ENCODE results near the gene CHCHD6.

Gene CHCHD6

DNA sequence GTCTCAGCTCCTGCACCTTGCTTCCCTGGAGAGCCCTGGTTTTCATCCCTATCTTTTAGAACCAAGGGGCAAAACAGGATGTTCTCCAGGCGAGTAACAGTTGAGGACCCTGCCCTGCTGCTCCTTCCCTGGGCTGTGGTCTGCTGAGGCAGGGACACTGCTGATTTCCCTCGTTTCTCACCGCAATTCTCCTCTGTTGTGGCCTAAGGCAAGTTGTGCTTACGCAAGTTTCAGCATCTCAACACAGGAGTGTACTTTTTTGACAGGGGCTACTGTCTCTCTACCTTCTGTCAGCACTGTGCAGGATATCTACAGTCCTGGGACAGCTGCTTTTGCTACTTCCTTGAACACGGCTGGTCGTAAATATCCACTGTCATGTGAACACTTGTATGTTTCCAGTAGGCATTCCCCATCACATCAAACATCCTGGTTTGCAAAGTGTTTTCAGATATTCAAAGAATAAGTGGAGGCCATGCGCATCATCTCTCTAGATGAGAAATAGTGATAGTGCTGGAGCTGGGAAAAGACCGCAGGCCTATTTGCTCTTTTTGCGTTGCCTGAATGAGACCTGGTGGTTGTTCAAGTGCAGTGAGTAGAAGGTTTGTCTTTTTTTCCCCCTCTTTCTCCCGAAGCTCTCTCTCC lies 168.8 kb downstream of the CHCHD6 start:
- Histone ChIP-seq H3K27me3 (ENCODE audit: insufficient read depth, low read length) (no peaks in the 10 kb centered on the region), H3K9me3 (ENCODE audit: low read length) (no peaks in the 10 kb centered on the region), H2AFZ (ENCODE audit: low read depth, low read length) (no peak overlapping the region), H3K36me3 (ENCODE audit: insufficient read depth, low read length) (peaks cover 2% of the 10 kb centered on the region), H3K4me1 (ENCODE audit: insufficient read depth, low read length) (no peaks in the 10 kb centered on the region), H3K4me3 (ENCODE audit: low read length) (no peak overlapping the region)

- Histone ChIP-seq H3K4me3 (ENCODE audit: low read length) (no peak overlapping the region), H3K4me1 (ENCODE audit: insufficient read depth, low read length) (no peaks in the 10 kb centered on the region), H2AFZ (ENCODE audit: low read depth, low read length) (no peak overlapping the region), H3K36me3 (ENCODE audit: insufficient read depth, low read length) (peaks cover 2% of the 10 kb centered on the region), H3K9me3 (ENCODE audit: low read length) (no peaks in the 10 kb centered on the region), H3K27me3 (ENCODE audit: insufficient read depth, low read length) (no peaks in the 10 kb centered on the region)
These were observed 169.4 kb downstream of the CHCHD6 start for GRCh38 chr3:126873416-126873815.

DNA sequence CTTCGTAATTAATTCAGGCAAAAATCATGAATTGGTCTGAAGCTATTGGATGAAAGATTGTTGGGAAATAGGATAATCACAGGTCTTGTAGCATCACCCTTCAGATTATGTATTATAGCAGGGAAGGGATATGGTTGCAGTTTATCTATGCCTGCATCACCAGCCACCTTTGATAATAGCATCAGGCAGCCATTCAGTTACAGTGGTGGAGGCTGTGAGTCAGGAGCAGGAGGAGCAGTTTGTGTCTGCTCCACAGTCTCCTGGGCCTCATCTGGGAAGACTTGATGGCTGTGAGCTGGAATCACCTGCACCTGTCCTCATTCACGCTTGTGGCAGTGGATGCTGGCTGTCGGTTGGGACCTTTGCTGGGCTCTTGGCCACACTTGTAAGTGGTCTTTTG lies 174.6 kb downstream of the CHCHD6 start:
- no peaks in the 10 kb centered on the region for H3K27me3 ChIP-seq (ENCODE audit: insufficient read depth, low read length)
- peaks cover 1% of the 10 kb centered on the region for H3K36me3 ChIP-seq (ENCODE audit: insufficient read depth, low read length)

GRCh38 chr3:126880901-126881300 lies 176.9 kb downstream of the CHCHD6 start:
- no peaks in the 10 kb centered on the region for H3K36me3 ChIP-seq (ENCODE audit: insufficient read depth, low read length)
- H3K4me1 ChIP-seq (ENCODE audit: insufficient read depth, low read length), result peaks cover 6% of the 10 kb centered on the region
- no peak overlapping the region for H3K4me3 ChIP-seq (ENCODE audit: low read length)
- no peaks in the 10 kb centered on the region for H3K9me3 ChIP-seq (ENCODE audit: low read length)
- no peaks in the 10 kb centered on the region for H3K27me3 ChIP-seq (ENCODE audit: insufficient read depth, low read length)
- no peak overlapping the region for H2AFZ ChIP-seq (ENCODE audit: low read depth, low read length)

More for the DNA sequence above, 174.6 kb downstream of the CHCHD6 start:
- H3K4me1 ChIP-seq (ENCODE audit: insufficient read depth, low read length), result peaks cover 2% of the 10 kb centered on the region
- no peak overlapping the region for H3K4me3 ChIP-seq (ENCODE audit: low read length)
- H3K9me3 ChIP-seq (ENCODE audit: low read length), result no peaks in the 10 kb centered on the region
- no peak overlapping the region for H2AFZ ChIP-seq (ENCODE audit: low read depth, low read length)

DNA sequence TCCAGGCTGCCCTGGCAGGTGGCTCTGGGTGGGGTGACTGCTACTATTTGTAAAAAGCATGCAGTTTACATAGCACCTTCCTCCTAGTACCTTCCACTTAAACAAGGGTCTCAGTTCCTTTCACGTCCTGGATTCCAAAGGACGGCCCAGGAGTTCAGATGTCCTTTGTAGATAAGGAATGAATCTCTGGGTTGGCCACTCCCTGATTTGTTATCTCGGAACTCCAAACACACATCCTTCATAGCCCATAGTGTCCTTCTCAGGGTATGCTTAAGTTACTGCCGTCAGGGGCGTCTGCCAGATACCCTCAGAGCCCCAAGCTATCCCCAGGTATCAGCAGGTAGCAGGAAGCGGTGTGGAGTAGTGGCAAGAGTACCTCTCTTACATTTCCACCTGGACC lies 177.8 kb downstream of the CHCHD6 start:
- H3K27me3 ChIP-seq (ENCODE audit: insufficient read depth, low read length), result no peaks in the 10 kb centered on the region
- H3K36me3 ChIP-seq (ENCODE audit: insufficient read depth, low read length), result no peaks in the 10 kb centered on the region
- no peaks in the 10 kb centered on the region for H3K9me3 ChIP-seq (ENCODE audit: low read length)
- H2AFZ ChIP-seq (ENCODE audit: low read depth, low read length), result no peak overlapping the region
- H3K4me3 ChIP-seq (ENCODE audit: low read length), result no peak overlapping the region
- H3K4me1 ChIP-seq (ENCODE audit: insufficient read depth, low read length), result peaks cover 6% of the 10 kb centered on the region

GRCh38 chr3:126883241-126883640 lies 179.2 kb downstream of the CHCHD6 start:
- Histone ChIP-seq H2AFZ (ENCODE audit: low read depth, low read length) (no peak overlapping the region), H3K36me3 (ENCODE audit: insufficient read depth, low read length) (no peaks in the 10 kb centered on the region), H3K9me3 (ENCODE audit: low read length) (no peaks in the 10 kb centered on the region), H3K4me1 (ENCODE audit: insufficient read depth, low read length) (peaks cover 6% of the 10 kb centered on the region), H3K4me3 (ENCODE audit: low read length) (no peak overlapping the region), H3K27me3 (ENCODE audit: insufficient read depth, low read length) (no peaks in the 10 kb centered on the region)

- no peak overlapping the region for H2AFZ ChIP-seq (ENCODE audit: low read depth, low read length)
- no peaks in the 10 kb centered on the region for H3K36me3 ChIP-seq (ENCODE audit: insufficient read depth, low read length)
- peaks cover 11% of the 10 kb centered on the region for H3K4me1 ChIP-seq (ENCODE audit: insufficient read depth, low read length)
- no peaks in the 10 kb centered on the region for H3K9me3 ChIP-seq (ENCODE audit: low read length)
- no peak overlapping the region for H3K4me3 ChIP-seq (ENCODE audit: low read length)
- no peaks in the 10 kb centered on the region for H3K27me3 ChIP-seq (ENCODE audit: insufficient read depth, low read length)
These were observed 181.4 kb downstream of the CHCHD6 start for GRCh38 chr3:126885425-126885824.

- Histone ChIP-seq H2AFZ (ENCODE audit: low read depth, low read length) (no peak overlapping the region), H3K4me1 (ENCODE audit: insufficient read depth, low read length) (peaks cover 11% of the 10 kb centered on the region), H3K4me3 (ENCODE audit: low read length) (no peak overlapping the region), H3K9me3 (ENCODE audit: low read length) (no peaks in the 10 kb centered on the region), H3K27me3 (ENCODE audit: insufficient read depth, low read length) (no peaks in the 10 kb centered on the region), H3K36me3 (ENCODE audit: insufficient read depth, low read length) (no peaks in the 10 kb centered on the region)
These were observed 182.2 kb downstream of the CHCHD6 start for GRCh38 chr3:126886217-126886616.

DNA sequence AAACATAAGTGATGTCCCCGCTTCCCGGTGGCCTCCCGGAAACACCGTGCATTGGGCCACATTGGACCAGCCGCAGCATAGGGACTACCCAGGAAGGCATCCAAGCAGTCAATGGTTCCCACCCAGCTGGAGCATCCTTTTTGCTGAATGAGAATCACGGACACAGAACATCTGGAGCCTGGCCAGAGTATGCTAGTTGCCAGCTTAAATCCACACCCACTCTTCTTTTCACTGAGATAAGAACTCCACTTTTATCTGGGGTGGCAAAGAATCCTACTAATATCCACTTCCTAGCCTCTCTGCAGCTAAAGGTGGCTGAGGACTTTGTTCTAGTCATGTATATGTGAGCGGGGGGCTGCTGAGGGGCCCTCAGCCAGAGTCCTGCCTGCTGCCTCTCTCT lies 183.6 kb downstream of the CHCHD6 start:
- H3K4me1 ChIP-seq (ENCODE audit: insufficient read depth, low read length), result peaks cover 11% of the 10 kb centered on the region
- H3K9me3 ChIP-seq (ENCODE audit: low read length), result no peaks in the 10 kb centered on the region
- no peaks in the 10 kb centered on the region for H3K36me3 ChIP-seq (ENCODE audit: insufficient read depth, low read length)
- H3K4me3 ChIP-seq (ENCODE audit: low read length), result no peak overlapping the region
- H2AFZ ChIP-seq (ENCODE audit: low read depth, low read length), result no peak overlapping the region
- H3K27me3 ChIP-seq (ENCODE audit: insufficient read depth, low read length), result no peaks in the 10 kb centered on the region

- Histone ChIP-seq H3K27me3 (ENCODE audit: insufficient read depth, low read length) (no peaks in the 10 kb centered on the region), H2AFZ (ENCODE audit: low read depth, low read length) (no peak overlapping the region), H3K4me3 (ENCODE audit: low read length) (no peak overlapping the region), H3K4me1 (ENCODE audit: insufficient read depth, low read length) (peaks cover 11% of the 10 kb centered on the region), H3K9me3 (ENCODE audit: low read length) (no peaks in the 10 kb centered on the region), H3K36me3 (ENCODE audit: insufficient read depth, low read length) (no peaks in the 10 kb centered on the region)
These were observed 184.2 kb downstream of the CHCHD6 start for GRCh38 chr3:126888186-126888760.

DNA sequence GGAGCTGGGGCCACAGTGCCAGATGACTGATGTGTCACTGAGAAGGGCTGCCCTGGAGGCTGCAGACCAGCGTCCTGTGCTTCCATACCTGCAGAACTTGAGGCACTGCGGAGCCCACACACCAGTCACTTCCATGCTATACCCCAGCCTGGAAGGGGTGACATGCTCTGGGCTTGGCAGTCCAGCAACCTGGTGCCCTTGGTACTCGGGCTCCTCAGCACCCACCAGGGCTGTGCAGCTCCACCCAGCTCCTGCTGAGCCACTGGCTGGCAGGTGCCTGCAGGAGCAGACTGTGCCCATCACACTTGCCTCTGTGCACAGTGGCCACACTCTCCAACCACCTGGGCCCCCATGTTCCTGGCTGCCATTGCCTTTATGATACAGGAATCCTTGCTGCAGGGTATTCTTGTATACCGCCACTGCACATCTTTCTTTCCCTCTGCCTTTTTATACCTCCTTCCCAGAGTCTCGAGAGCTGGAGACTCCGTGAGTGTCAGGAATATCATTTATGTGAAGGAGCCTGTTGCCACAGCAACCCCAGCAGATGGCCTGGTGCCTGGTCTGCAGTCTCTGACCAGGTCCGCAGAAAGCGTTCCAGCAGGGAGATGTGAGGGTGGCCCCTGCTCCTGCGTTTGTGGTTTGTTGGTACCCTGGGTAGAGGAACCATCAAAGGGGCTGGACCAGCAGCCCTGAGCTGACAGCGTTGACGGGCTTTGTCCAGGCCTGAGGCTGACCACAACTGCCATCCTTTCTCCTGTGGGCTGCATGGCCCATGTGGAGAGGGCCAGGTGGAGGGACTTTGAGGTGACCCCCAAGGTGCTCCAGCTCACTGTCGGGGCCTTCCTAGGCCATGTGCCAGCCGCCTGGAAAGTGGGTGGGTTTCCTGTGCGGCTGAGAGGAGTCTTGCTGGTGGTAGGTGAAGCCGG lies 185.5 kb downstream of the CHCHD6 start:
- H3K27me3 ChIP-seq (ENCODE audit: insufficient read depth, low read length), result no peaks in the 10 kb centered on the region
- no peak overlapping the region for H2AFZ ChIP-seq (ENCODE audit: low read depth, low read length)
- no peaks in the 10 kb centered on the region for H3K36me3 ChIP-seq (ENCODE audit: insufficient read depth, low read length)
- H3K4me1 ChIP-seq (ENCODE audit: insufficient read depth, low read length), result peaks cover 5% of the 10 kb centered on the region
- no peak overlapping the region for H3K4me3 ChIP-seq (ENCODE audit: low read length)
- no peaks in the 10 kb centered on the region for H3K9me3 ChIP-seq (ENCODE audit: low read length)

DNA sequence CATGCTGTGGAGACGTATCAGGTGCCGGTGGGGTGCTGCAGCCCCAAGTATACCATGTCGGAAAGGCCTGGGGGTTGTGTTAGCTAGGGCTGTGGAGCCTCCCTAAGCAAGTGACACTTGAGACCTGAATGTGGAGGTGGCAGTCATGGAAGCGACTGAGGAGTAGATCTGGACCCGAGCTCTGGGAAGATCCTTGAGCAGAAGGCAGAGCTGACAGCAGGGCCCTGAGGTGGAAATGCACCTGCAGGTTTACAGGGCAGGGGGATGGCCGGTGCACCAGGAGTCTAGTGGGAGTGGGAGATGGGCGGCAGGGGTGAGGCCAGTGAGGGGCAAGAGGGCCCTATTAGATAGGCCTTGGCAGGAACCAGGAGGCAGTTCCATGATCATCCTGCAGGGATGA lies 187.1 kb downstream of the CHCHD6 start:
- H3K4me3 ChIP-seq (ENCODE audit: low read length), result no peak overlapping the region
- H3K36me3 ChIP-seq (ENCODE audit: insufficient read depth, low read length), result no peaks in the 10 kb centered on the region
- no peaks in the 10 kb centered on the region for H3K27me3 ChIP-seq (ENCODE audit: insufficient read depth, low read length)
- no peaks in the 10 kb centered on the region for H3K9me3 ChIP-seq (ENCODE audit: low read length)
- no peak overlapping the region for H2AFZ ChIP-seq (ENCODE audit: low read depth, low read length)
- H3K4me1 ChIP-seq (ENCODE audit: insufficient read depth, low read length), result peaks cover 5% of the 10 kb centered on the region

DNA sequence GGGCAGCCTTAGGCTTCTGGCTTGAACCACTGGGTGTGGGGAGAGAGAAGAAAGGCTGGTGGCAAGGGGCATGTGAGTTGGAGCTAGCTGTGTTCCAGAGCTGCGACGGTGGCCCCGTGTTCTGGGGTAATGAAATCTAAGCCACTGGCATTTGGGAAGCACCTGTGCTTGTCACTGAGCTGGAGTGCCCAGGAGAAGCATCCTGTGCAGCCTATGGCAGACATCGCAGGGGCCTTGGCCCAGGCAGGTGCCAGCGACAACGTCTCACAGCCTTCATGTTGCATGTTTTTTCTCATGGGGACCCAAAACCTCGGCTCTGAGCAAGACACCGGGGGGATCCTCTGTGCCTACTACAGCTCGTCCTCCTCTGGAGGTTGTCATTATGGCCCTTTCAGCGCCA lies 187.8 kb downstream of the CHCHD6 start:
- Histone ChIP-seq H2AFZ (ENCODE audit: low read depth, low read length) (no peak overlapping the region), H3K36me3 (ENCODE audit: insufficient read depth, low read length) (no peaks in the 10 kb centered on the region), H3K4me1 (ENCODE audit: insufficient read depth, low read length) (peaks cover 5% of the 10 kb centered on the region), H3K4me3 (ENCODE audit: low read length) (no peak overlapping the region), H3K9me3 (ENCODE audit: low read length) (no peaks in the 10 kb centered on the region), H3K27me3 (ENCODE audit: insufficient read depth, low read length) (no peaks in the 10 kb centered on the region)

Data from neuron (in vitro differentiated cells).